ENCODE measurements around the gene ZNF628.
A peak's percentile ranks its signal among the peaks of the same experiment; 100 is the strongest.
"Not testable (repeated sequence)": the region's sequence is repeated elsewhere in the genome, so short reads cannot be mapped to it uniquely, and the experiment has no call there.

The ZNF628 gene

GRCh38 chr19:55488986-55489710 lies 12.7 kb downstream of the ZNF628 start:
- Mint-ChIP-seq H3K9me3 (no peaks in the 10 kb centered on the region), H3K4me3 (no peak overlapping the region), H3K4me1 (peaks cover 20 to 38% of the 10 kb centered on the region in 2 donors), H3K27ac (peak overlapping the region; percentile 47), H3K27me3 (peaks cover 19 to 27% of the 10 kb centered on the region in 2 donors), H3K36me3 (peaks cover 0 to 4% of the 10 kb centered on the region in 2 donors)
- DNase-seq, result no peak
- ATAC-seq (replicated peaks), result no peak

GRCh38 chr19:55489711-55490477 lies 13.5 kb downstream of the ZNF628 start:
- H3K27me3 Mint-ChIP-seq, result peaks cover 26 to 34% of the 10 kb centered on the region in 2 donors
- H3K4me1 Mint-ChIP-seq, result peaks cover 23 to 40% of the 10 kb centered on the region in 2 donors
- ATAC-seq (replicated peaks), result no peak
- H3K36me3 Mint-ChIP-seq, result peaks cover 0 to 4% of the 10 kb centered on the region in 2 donors
- no peak overlapping the region for H3K4me3 Mint-ChIP-seq
- no peaks in the 10 kb centered on the region for H3K9me3 Mint-ChIP-seq
- no peak overlapping the region for H3K27ac Mint-ChIP-seq
- no peak for DNase-seq

GRCh38 chr19:55490478-55491432 lies 14.3 kb downstream of the ZNF628 start:
- H3K27ac Mint-ChIP-seq, result no peak overlapping the region
- H3K27me3 Mint-ChIP-seq, result peaks cover 26 to 34% of the 10 kb centered on the region in 2 donors
- H3K9me3 Mint-ChIP-seq, result no peaks in the 10 kb centered on the region
- peaks cover 20 to 34% of the 10 kb centered on the region in 2 donors for H3K4me1 Mint-ChIP-seq
- ATAC-seq (replicated peaks) (no peak), DNase-seq (no peak)
- H3K4me3 Mint-ChIP-seq, result no peak overlapping the region
- peaks cover 0 to 8% of the 10 kb centered on the region in 2 donors for H3K36me3 Mint-ChIP-seq

GRCh38 chr19:55491546-55492360 lies 15.3 kb downstream of the ZNF628 start:
- Mint-ChIP-seq H3K4me3 (no peak overlapping the region), H3K4me1 (peaks cover 17 to 27% of the 10 kb centered on the region in 2 donors), H3K9me3 (no peaks in the 10 kb centered on the region), H3K27ac (no peak overlapping the region), H3K36me3 (peaks cover 0 to 4% of the 10 kb centered on the region in 2 donors), H3K27me3 (peaks cover 26 to 34% of the 10 kb centered on the region in 2 donors)
- DNase-seq, result no peak
- ATAC-seq (replicated peaks), result no peak

GRCh38 chr19:55492362-55492944 lies 16.0 kb downstream of the ZNF628 start:
- H3K4me3 Mint-ChIP-seq, result no peak overlapping the region
- no peaks in the 10 kb centered on the region for H3K9me3 Mint-ChIP-seq
- peaks cover 26 to 34% of the 10 kb centered on the region in 2 donors for H3K27me3 Mint-ChIP-seq
- DNase-seq (no peak), ATAC-seq (replicated peaks) (no peak)
- peaks cover 15 to 21% of the 10 kb centered on the region in 2 donors for H3K4me1 Mint-ChIP-seq
- no peak overlapping the region for H3K27ac Mint-ChIP-seq
- peaks cover 2 to 4% of the 10 kb centered on the region in 2 donors for H3K36me3 Mint-ChIP-seq

- peaks cover 26 to 34% of the 10 kb centered on the region in 2 donors for H3K27me3 Mint-ChIP-seq
- no peaks in the 10 kb centered on the region for H3K9me3 Mint-ChIP-seq
- H3K36me3 Mint-ChIP-seq, result peaks cover 2 to 4% of the 10 kb centered on the region in 2 donors
- DNase-seq (no peak), ATAC-seq (replicated peaks) (no peak)
- H3K4me3 Mint-ChIP-seq, result no peak overlapping the region
- H3K27ac Mint-ChIP-seq, result no peak overlapping the region
- H3K4me1 Mint-ChIP-seq, result peaks cover 11 to 14% of the 10 kb centered on the region in 2 donors
Observed at GRCh38 chr19:55493052-55493644, 16.7 kb downstream of the ZNF628 start.

GRCh38 chr19:55493645-55494171 lies 17.3 kb downstream of the ZNF628 start:
- Mint-ChIP-seq H3K36me3 (peaks cover 2 to 4% of the 10 kb centered on the region in 2 donors), H3K9me3 (no peaks in the 10 kb centered on the region), H3K27me3 (peaks cover 26 to 34% of the 10 kb centered on the region in 2 donors), H3K4me3 (peak overlapping the region; percentile 68 to 69), H3K27ac (no peak overlapping the region), H3K4me1 (peaks cover 9 to 11% of the 10 kb centered on the region in 2 donors)
- ATAC-seq (replicated peaks), result no peak
- DNase-seq, result no peak

GRCh38 chr19:55494172-55494761 lies 17.9 kb downstream of the ZNF628 start:
- H3K36me3 Mint-ChIP-seq, result peaks cover 2 to 8% of the 10 kb centered on the region in 2 donors
- peaks cover 12% of the 10 kb centered on the region in 2 donors for H3K4me1 Mint-ChIP-seq
- H3K27me3 Mint-ChIP-seq, result peaks cover 26 to 34% of the 10 kb centered on the region in 2 donors
- H3K27ac Mint-ChIP-seq, result peak overlapping the region; percentile 72
- ATAC-seq (replicated peaks) (peak; percentile 51 to 82), DNase-seq (no peak)
- no peaks in the 10 kb centered on the region for H3K9me3 Mint-ChIP-seq
- H3K4me3 Mint-ChIP-seq, result peak overlapping the region; percentile 68 to 69

- Mint-ChIP-seq H3K9me3 (no peaks in the 10 kb centered on the region), H3K27ac (peak overlapping the region; percentile 14), H3K36me3 (peaks cover 2 to 9% of the 10 kb centered on the region in 2 donors), H3K27me3 (peaks cover 26 to 28% of the 10 kb centered on the region in 2 donors), H3K4me1 (peaks cover 14 to 24% of the 10 kb centered on the region in 2 donors), H3K4me3 (no peak overlapping the region)
- ATAC-seq (replicated peaks) (no peak), DNase-seq (no peak)
Observed at GRCh38 chr19:55495646-55496349, 19.4 kb downstream of the ZNF628 start.

GRCh38 chr19:55496820-55497219 lies 20.4 kb downstream of the ZNF628 start:
- H3K4me3 Mint-ChIP-seq; H3K27ac Mint-ChIP-seq; H3K36me3 Mint-ChIP-seq; DNase-seq; H3K9me3 Mint-ChIP-seq; ATAC-seq (replicated peaks): not testable (repeated sequence)
- H3K4me1 Mint-ChIP-seq, result peaks cover 15 to 24% of the 10 kb centered on the region in 2 donors
- peaks cover 22 to 24% of the 10 kb centered on the region in 2 donors for H3K27me3 Mint-ChIP-seq

GRCh38 chr19:55497763-55498162 lies 21.3 kb downstream of the ZNF628 start:
- H3K9me3 Mint-ChIP-seq, result no peaks in the 10 kb centered on the region
- ATAC-seq (replicated peaks) (no peak), DNase-seq (no peak)
- H3K27ac Mint-ChIP-seq, result no peak overlapping the region
- H3K36me3 Mint-ChIP-seq, result peaks cover 7 to 14% of the 10 kb centered on the region in 2 donors
- H3K27me3 Mint-ChIP-seq, result peaks cover 14 to 16% of the 10 kb centered on the region in 2 donors
- H3K4me1 Mint-ChIP-seq, result peaks cover 19 to 31% of the 10 kb centered on the region in 2 donors
- no peak overlapping the region for H3K4me3 Mint-ChIP-seq
